Lung (tissue), 12 donors: ENCODE data around the gene TRO. TPM values are rescaled to one million over a fixed set of nuclear protein-coding genes. Genes with fewer than 3 reads are reported as not detected.

Source experiments
- ATAC-seq: fragments of 200-7000 bp; cut with Tn5 transposase; one replicate; pipeline ENCODE4 v1.9.1; 2020; ENCODE audit warnings: moderate number of reproducible peaks; ENCODE audit not compliant: insufficient read depth, low FRiP score
- DNase-seq, 3 donors: peaks; one replicate each; pipeline ENCODE4 v3.0.0-alpha.2; 2013 to 2017
- H3K27ac ChIP-seq, 2 donors: one replicate each; pipeline ENCODE4 v1.5.1; 2013; ENCODE audit warnings: mild to moderate bottlenecking in 2 of 2, moderate library complexity in 2 of 2, control low read depth in 1 of 2, inconsistent platforms in 1 of 2, low read depth in 1 of 2, low read length in 1 of 2
- H3K27me3 ChIP-seq, 3 donors: one replicate each; pipeline ENCODE4 v1.5.1; 2013; ENCODE audit warnings: low read length in 2 of 3; ENCODE audit not compliant: control insufficient read depth in 3 of 3, insufficient read depth in 3 of 3
- H3K36me3 ChIP-seq, 4 donors: one replicate each; pipeline ENCODE4 v1.5.1; 2013; ENCODE audit warnings: low read length in 4 of 4, mild to moderate bottlenecking in 1 of 4, moderate library complexity in 1 of 4; ENCODE audit not compliant: control insufficient read depth in 4 of 4, insufficient read depth in 4 of 4
- H3K4me1 ChIP-seq, 5 donors: one replicate each; pipeline ENCODE4 v1.5.1; 2013; ENCODE audit warnings: low read length in 5 of 5, mild to moderate bottlenecking in 2 of 5, moderate library complexity in 1 of 5; ENCODE audit not compliant: control insufficient read depth in 5 of 5, insufficient read depth in 5 of 5
- H3K4me3 ChIP-seq: one replicate; pipeline ENCODE4 v1.5.1; 2013; ENCODE audit warnings: mild to moderate bottlenecking, control low read depth, moderate library complexity
- H3K9ac ChIP-seq, 2 donors: one replicate each; pipeline ENCODE4 v1.5.1; 2013; ENCODE audit warnings: low read length in 2 of 2, control low read depth in 1 of 2; ENCODE audit not compliant: insufficient read depth in 1 of 2
- H3K9me3 ChIP-seq, 4 donors: one replicate each; pipeline ENCODE4 v1.5.1; 2013; ENCODE audit warnings: low read length in 3 of 4, mild to moderate bottlenecking in 1 of 4, moderate library complexity in 1 of 4; ENCODE audit not compliant: control insufficient read depth in 4 of 4, insufficient read depth in 3 of 4
- WGBS, 2 donors: extraction: QIAGEN DNeasy Blood & Tissue Kit; methylation state at CpG; one replicate each; pipeline ENCODE4 v1.1.7; 2013; 5-methylcytosine and 5-hydroxymethylcytosine counted together
- polyA plus RNA-seq, 2 donors: library from polyadenylated mRNA; stranded (reverse); fragments of 200-250 nt; gene quantifications; one replicate each; pipeline ENCODE4 v1.2.1, GENCODE V29; 2013
- total RNA-seq, 2 donors: library from RNA; depleted of rRNA in 1 of 2; stranded (reverse); fragments of >200 nt in 1 of 2; gene quantifications; one replicate each; pipeline ENCODE4 v1.2.1, GENCODE V29; 2014 to 2021
- TF ChIP-seq, protein P1 (sequence below): IDR thresholded peaks from 2 replicates; pipeline ENCODE4 v1.5.1; 2012; ENCODE audit warnings: mild to moderate bottlenecking; ENCODE audit errors: control extremely low read depth, extremely low read depth
- donor health status: control.
- donor health status: control.
- donor health status: Bipolar disorder and iron deficiency.
- donor health status: healthy.
- donor health status: DM: yes; HTN: yes; CAD: no.

TRO gene
- total and polyA plus RNA-seq, 4 donors = 1.9 to 30.9 (median 3.5) TPM

DNA sequence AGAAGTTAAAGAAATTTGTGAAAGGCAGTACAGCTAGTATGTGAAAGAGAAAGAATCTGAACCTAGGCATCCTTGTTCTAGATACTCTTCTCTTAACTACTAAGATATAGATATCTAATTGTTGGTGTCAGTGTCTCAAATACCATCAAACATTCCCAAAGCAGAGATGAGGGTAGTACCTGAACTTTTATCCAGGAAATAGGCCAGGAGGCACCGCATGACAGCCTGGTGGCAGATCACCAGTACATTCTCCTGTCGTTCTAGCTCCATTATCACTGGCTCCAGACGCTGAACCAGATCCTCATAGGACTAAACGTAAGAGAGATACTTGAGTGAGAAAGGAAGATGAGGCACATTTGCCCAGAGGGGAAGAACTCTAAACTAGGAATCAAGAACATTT, 16.8 kb downstream of the TRO start:
- WGBS, 2 donors = 72 to 97% methylated on average over 4 of the region's 4 CpGs
- no peak for ATAC-seq
- Histone ChIP-seq H3K4me1 (no peaks in the 10 kb centered on the region), H3K27me3 (no peaks in the 10 kb centered on the region), H3K27ac (no peak overlapping the region), H3K9me3 (no peaks in the 10 kb centered on the region), H3K36me3 (no peaks in the 10 kb centered on the region), H3K4me3 (no peak overlapping the region), H3K9ac (no peak overlapping the region)
- TF ChIP-seq, protein P1, sequence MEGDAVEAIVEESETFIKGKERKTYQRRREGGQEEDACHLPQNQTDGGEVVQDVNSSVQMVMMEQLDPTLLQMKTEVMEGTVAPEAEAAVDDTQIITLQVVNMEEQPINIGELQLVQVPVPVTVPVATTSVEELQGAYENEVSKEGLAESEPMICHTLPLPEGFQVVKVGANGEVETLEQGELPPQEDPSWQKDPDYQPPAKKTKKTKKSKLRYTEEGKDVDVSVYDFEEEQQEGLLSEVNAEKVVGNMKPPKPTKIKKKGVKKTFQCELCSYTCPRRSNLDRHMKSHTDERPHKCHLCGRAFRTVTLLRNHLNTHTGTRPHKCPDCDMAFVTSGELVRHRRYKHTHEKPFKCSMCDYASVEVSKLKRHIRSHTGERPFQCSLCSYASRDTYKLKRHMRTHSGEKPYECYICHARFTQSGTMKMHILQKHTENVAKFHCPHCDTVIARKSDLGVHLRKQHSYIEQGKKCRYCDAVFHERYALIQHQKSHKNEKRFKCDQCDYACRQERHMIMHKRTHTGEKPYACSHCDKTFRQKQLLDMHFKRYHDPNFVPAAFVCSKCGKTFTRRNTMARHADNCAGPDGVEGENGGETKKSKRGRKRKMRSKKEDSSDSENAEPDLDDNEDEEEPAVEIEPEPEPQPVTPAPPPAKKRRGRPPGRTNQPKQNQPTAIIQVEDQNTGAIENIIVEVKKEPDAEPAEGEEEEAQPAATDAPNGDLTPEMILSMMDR = no peak
- no peak for DNase-seq

DNA sequence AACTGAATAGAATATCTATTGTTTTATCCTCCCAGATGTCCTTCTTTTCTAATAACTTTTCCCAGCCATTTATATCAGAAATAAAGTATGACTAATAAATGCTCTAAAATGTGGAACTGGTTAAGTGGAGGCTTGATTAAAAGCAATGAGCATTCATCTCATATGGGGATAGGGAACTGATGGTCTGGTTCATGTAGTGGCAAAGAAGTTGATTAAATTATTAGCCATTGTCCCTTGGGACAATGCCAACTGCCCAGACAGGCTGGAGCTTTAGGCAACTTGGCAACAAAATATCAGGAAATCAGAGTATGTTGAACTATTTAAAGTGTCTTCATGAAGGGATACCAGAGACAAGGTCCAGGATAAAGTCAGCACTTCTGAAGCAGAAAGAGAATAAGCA, 24.2 kb downstream of the TRO start:
- Histone ChIP-seq H3K9me3 (no peaks in the 10 kb centered on the region), H3K27me3 (peaks cover 0 to 7% (median 0%) of the 10 kb centered on the region in 3 donors), H3K27ac (no peak overlapping the region), H3K9ac (no peak overlapping the region), H3K4me1 (no peaks in the 10 kb centered on the region), H3K4me3 (no peak overlapping the region), H3K36me3 (no peaks in the 10 kb centered on the region)
- DNase-seq (no peak), ATAC-seq (no peak)
- TF ChIP-seq, protein P1 = no peak

DNA sequence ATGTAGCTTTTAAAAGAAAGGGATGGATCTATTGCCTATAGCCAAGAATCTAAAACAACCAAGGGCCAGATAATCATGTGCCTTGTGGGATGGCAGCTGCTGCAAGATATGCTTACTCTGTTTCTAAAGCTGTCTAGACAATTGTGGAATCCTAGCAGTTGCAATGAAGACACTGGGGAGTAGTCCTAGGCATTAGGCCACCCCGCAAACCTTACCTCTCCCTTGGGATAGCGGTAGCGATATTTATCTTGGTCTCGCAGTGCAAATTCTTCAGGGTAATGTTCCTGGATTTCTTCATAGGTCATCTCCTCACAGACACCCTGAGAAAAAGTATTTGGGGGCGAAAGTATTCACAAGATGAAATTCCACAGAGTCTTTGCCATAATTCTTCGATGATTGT, 24.6 kb downstream of the TRO start:
- DNase-seq (no peak), ATAC-seq (no peak)
- WGBS, 2 donors = 80 to 92% methylated on average over 6 of the region's 6 CpGs

More for the DNA sequence above, 24.6 kb downstream of the TRO start:
- Histone ChIP-seq H3K27ac (no peak overlapping the region), H3K9ac (no peak overlapping the region), H3K9me3 (no peaks in the 10 kb centered on the region), H3K36me3 (no peaks in the 10 kb centered on the region), H3K27me3 (peaks cover 0 to 7% (median 0%) of the 10 kb centered on the region in 3 donors), H3K4me3 (no peak overlapping the region), H3K4me1 (no peaks in the 10 kb centered on the region)
- TF ChIP-seq, protein P1 = no peak
